BE2C (cell line): ENCODE data around the gene PSG4.
"Not testable (repeated sequence)": the region's sequence is repeated elsewhere in the genome, so short reads cannot be mapped to it uniquely, and the experiment has no call there.

Source experiments
- DNase-seq: peaks from one replicate; pipeline ENCODE4 v3.0.0-alpha.2; 2020
- H3K27me3 ChIP-seq: fragments of 250-450 bp; sonication (Bioruptor Pico); 2 replicates; pipeline ENCODE4 v1.5.1; 2020; ENCODE audit warnings: mild to moderate bottlenecking
- H3K36me3 ChIP-seq: fragments of 250-450 bp; sonication (Bioruptor Pico); 2 replicates; pipeline ENCODE4 v1.5.1; 2020; ENCODE audit warnings: mild to moderate bottlenecking
- H3K4me1 ChIP-seq: fragments of 250-450 bp; sonication (Bioruptor Pico); 2 replicates; pipeline ENCODE4 v1.5.1; 2020
- H3K4me3 ChIP-seq: 2 replicates; pipeline ENCODE4 v1.5.1; 2011; ENCODE audit warnings: low read depth, low read length
- H3K9me3 ChIP-seq: fragments of 250-450 bp; sonication (Bioruptor Pico); 2 replicates; pipeline ENCODE4 v1.5.1; 2020
- TF ChIP-seq, protein P1 (sequence below): IDR thresholded peaks from 2 replicates; pipeline ENCODE4 v1.5.1; 2012; ENCODE audit warnings: mild to moderate bottlenecking, low read depth, low read length

Gene PSG4

DNA sequence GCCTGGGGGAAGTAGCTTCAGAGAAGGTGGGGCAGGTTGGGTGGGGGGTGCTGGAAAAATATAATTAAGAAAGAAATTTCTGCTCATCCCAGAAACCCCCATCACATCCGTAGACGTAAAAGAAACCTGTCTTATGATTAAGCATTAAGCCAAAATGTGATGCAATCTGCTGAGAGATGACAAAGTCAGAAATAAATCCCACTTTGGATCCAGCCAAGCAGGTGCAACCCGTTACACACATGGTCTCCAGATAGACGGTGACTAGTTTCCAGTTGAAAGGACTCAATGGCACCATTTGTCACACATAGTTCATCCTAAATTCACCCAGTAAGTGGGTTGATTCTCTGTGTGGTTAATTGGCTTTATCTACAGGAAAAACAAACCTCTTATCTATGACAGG lies 53.2 kb downstream of the PSG4 start:
- Histone ChIP-seq H3K27me3 (no peaks in the 10 kb centered on the region), H3K4me3 (no peak overlapping the region)
- no peak for DNase-seq

DNA sequence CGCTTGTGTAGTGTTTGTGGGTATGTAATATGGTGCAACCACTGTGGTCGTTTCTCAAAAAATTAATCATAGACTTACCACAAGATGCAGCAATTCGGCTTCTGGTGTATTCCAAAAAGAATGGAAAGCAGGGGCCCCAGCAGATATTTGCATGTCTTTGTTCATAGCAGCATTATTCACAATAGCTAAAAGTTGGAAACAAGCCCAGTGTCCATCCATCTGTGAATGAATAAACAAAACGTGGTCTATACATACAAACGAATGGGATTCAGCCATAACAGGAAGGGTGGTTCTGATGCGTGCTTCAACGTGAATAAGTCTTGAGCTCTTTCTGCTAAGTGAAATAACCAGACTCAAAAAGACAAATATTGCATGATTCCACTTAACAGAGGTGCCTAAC lies 55.6 kb downstream of the PSG4 start:
- not testable (repeated sequence) for H3K4me3 ChIP-seq, H3K9me3 ChIP-seq, DNase-seq

More for the DNA sequence above, 53.2 kb downstream of the PSG4 start:
- TF ChIP-seq, protein P1, sequence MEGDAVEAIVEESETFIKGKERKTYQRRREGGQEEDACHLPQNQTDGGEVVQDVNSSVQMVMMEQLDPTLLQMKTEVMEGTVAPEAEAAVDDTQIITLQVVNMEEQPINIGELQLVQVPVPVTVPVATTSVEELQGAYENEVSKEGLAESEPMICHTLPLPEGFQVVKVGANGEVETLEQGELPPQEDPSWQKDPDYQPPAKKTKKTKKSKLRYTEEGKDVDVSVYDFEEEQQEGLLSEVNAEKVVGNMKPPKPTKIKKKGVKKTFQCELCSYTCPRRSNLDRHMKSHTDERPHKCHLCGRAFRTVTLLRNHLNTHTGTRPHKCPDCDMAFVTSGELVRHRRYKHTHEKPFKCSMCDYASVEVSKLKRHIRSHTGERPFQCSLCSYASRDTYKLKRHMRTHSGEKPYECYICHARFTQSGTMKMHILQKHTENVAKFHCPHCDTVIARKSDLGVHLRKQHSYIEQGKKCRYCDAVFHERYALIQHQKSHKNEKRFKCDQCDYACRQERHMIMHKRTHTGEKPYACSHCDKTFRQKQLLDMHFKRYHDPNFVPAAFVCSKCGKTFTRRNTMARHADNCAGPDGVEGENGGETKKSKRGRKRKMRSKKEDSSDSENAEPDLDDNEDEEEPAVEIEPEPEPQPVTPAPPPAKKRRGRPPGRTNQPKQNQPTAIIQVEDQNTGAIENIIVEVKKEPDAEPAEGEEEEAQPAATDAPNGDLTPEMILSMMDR, result no peak
- Histone ChIP-seq H3K4me1 (no peaks in the 10 kb centered on the region), H3K36me3 (no peaks in the 10 kb centered on the region), H3K9me3 (no peaks in the 10 kb centered on the region)

DNA sequence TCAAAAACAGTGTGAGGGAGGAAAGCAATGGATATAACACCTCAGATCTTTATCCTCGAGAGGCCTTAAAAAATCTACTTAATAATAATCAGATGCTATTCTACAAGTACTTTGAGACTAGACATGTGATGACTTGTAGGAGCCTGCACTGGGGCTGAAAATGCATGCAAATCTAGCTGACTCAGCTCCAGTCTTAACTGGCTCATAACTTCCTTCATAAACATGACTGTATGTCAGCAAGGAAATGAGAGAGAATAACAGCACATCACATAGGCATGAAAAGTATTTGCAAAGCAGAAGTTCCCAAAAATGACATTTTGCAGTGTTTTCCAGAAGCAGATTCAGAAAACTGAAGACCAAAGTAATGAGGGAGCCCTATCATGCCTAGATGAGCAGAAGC lies 57.2 kb downstream of the PSG4 start:
- H3K4me3 ChIP-seq, result no peak overlapping the region
- H3K36me3 ChIP-seq, result no peaks in the 10 kb centered on the region
- H3K9me3 ChIP-seq, result no peaks in the 10 kb centered on the region
- TF ChIP-seq, protein P1, result no peak
- no peaks in the 10 kb centered on the region for H3K27me3 ChIP-seq
- DNase-seq, result no peak
- no peaks in the 10 kb centered on the region for H3K4me1 ChIP-seq

More for the DNA sequence above, 55.6 kb downstream of the PSG4 start:
- not testable (repeated sequence) for H3K4me1 ChIP-seq, H3K36me3 ChIP-seq, H3K27me3 ChIP-seq
